ENCODE data around the gene CTSW. TPM values are rescaled to one million over a fixed set of nuclear protein-coding genes. Genes with fewer than 3 reads are reported as not detected.

Gene CTSW
- polyA plus RNA-seq, 1 donor (not counting 4 experiments of a cell fraction or from before 2014, with no cell fraction given): not detected

DNA sequence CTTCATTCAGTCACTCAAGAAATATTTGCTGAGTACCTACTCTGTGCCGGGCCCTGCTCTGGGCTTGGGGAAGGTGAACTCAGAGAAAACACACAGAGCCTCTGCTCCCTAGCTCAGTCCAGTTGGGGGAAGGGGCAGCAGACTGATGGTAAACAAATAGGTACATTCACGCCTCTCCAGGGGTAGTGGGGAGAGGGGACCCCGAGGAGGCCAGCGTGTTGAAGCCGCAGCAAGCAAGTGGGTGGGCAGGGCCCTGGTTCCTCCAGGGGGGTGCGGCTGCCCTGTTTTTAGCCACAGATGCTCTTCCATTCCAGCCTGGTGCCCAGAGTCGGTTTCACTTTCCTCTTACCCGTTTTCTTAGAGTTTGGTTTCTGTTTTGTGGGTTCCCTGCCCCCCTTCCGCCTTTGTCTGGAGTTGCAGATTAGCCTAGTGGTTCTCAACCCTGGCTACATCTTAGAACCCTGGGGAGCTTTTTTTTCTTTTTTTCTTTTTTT lies 48.3 kb downstream of the CTSW start:
- H3K4me3 ChIP-seq (ENCODE audit: control insufficient read depth in 2 of 3, extremely low read depth in 1 of 3, insufficient read depth in 2 of 3, low read depth in 1 of 3, low read length in 3 of 3): no peak overlapping the region
- no peak overlapping the region for H3K27ac ChIP-seq (ENCODE audit: control insufficient read depth, insufficient read depth, low read length)
- H2AFZ ChIP-seq (ENCODE audit: control insufficient read depth, low read length): no peak overlapping the region
- H3K4me2 ChIP-seq (ENCODE audit: control insufficient read depth, extremely low read depth, insufficient read depth, low read depth, low read length): no peak overlapping the region
- DNase-seq (ENCODE audit: low read depth, low spot score) (no peak), FAIRE-seq (no peak)
- H3K27me3 ChIP-seq (ENCODE audit: control insufficient read depth, extremely low read depth, insufficient read depth, low read length): no peaks in the 10 kb centered on the region
- no peak overlapping the region for H3K9ac ChIP-seq (ENCODE audit: control insufficient read depth, extremely low read depth, insufficient read depth, low read length)
- no peaks in the 10 kb centered on the region for H3K79me2 ChIP-seq (ENCODE audit: control insufficient read depth, insufficient read depth, low read length)
- H3K4me1 ChIP-seq (ENCODE audit: control insufficient read depth, extremely low read depth, insufficient read depth, low read length): peaks cover under 1% of the 10 kb centered on the region
- dilution Hi-C loops (cut with MboI; ENCODE audit: extremely low pct_ligation_motif_present, low sequenced_read_pairs): no loop called here
- no peak for TF ChIP-seq EZH2 (IDR thresholded peaks at IDR 0.05; ENCODE audit: low read length)
- TF ChIP-seq, protein P1, sequence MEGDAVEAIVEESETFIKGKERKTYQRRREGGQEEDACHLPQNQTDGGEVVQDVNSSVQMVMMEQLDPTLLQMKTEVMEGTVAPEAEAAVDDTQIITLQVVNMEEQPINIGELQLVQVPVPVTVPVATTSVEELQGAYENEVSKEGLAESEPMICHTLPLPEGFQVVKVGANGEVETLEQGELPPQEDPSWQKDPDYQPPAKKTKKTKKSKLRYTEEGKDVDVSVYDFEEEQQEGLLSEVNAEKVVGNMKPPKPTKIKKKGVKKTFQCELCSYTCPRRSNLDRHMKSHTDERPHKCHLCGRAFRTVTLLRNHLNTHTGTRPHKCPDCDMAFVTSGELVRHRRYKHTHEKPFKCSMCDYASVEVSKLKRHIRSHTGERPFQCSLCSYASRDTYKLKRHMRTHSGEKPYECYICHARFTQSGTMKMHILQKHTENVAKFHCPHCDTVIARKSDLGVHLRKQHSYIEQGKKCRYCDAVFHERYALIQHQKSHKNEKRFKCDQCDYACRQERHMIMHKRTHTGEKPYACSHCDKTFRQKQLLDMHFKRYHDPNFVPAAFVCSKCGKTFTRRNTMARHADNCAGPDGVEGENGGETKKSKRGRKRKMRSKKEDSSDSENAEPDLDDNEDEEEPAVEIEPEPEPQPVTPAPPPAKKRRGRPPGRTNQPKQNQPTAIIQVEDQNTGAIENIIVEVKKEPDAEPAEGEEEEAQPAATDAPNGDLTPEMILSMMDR (optimal IDR thresholded peaks at IDR 0.05 in 1 of 3, IDR thresholded peaks at IDR 0.05 in 1 of 3, conservative IDR thresholded peaks at IDR 0.05 in 1 of 3; ENCODE audit: extremely low read depth in 1 of 3, insufficient read depth in 2 of 3, low read length in 3 of 3): no peak
- no peaks in the 10 kb centered on the region for H4K20me1 ChIP-seq (ENCODE audit: control insufficient read depth, extremely low read depth, insufficient read depth, low read length)
- no peaks in the 10 kb centered on the region for H3K9me3 ChIP-seq (ENCODE audit: control insufficient read depth, low read depth, low read length)
- peaks cover 2 to 6% of the 10 kb centered on the region in 2 experiments for H3K36me3 ChIP-seq (ENCODE audit: control insufficient read depth in 2 of 2, extremely low read depth in 1 of 2, insufficient read depth in 2 of 2, low read length in 2 of 2)
- no peaks in the 10 kb centered on the region for H3K9me1 ChIP-seq (ENCODE audit: control insufficient read depth, extremely low read depth, insufficient read depth, low read length)

DNA sequence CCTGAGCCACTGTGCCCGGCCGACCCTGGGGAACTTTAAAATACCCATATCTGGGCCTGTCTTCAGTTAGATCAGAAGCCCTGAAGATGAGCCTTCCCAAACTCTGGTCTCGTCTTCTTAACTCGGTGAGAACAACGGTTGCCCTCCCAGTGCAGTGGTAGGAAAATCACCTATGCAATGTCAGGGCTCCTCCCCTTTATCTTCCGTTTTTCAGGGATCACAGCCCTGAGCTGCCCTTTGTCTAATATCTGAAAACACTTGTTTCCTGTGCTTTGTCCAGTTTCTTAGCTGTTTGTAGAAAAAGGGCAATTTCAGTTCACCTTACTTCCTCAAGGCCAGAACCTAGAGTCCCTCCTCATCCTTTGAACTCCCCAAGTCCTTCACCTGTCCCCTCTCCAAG lies 49.0 kb downstream of the CTSW start:
- no peak overlapping the region for H2AFZ ChIP-seq (ENCODE audit: control insufficient read depth, low read length)
- H3K36me3 ChIP-seq (ENCODE audit: control insufficient read depth in 2 of 2, extremely low read depth in 1 of 2, insufficient read depth in 2 of 2, low read length in 2 of 2): peaks cover 2 to 6% of the 10 kb centered on the region in 2 experiments
- no peak overlapping the region for H3K4me3 ChIP-seq (ENCODE audit: control insufficient read depth in 2 of 3, extremely low read depth in 1 of 3, insufficient read depth in 2 of 3, low read depth in 1 of 3, low read length in 3 of 3)
- DNase-seq (ENCODE audit: low read depth, low spot score): no peak
- no peaks in the 10 kb centered on the region for H3K4me1 ChIP-seq (ENCODE audit: control insufficient read depth, extremely low read depth, insufficient read depth, low read length)
- H3K9ac ChIP-seq (ENCODE audit: control insufficient read depth, extremely low read depth, insufficient read depth, low read length): no peak overlapping the region
- no peaks in the 10 kb centered on the region for H3K9me1 ChIP-seq (ENCODE audit: control insufficient read depth, extremely low read depth, insufficient read depth, low read length)
- TF ChIP-seq EZH2 (IDR thresholded peaks at IDR 0.05; ENCODE audit: low read length): no peak
- TF ChIP-seq, protein P1 (optimal IDR thresholded peaks at IDR 0.05 in 1 of 3, IDR thresholded peaks at IDR 0.05 in 1 of 3, conservative IDR thresholded peaks at IDR 0.05 in 1 of 3; ENCODE audit: extremely low read depth in 1 of 3, insufficient read depth in 2 of 3, low read length in 3 of 3): no peak
- no peaks in the 10 kb centered on the region for H3K79me2 ChIP-seq (ENCODE audit: control insufficient read depth, insufficient read depth, low read length)
- no peak for FAIRE-seq
- no peaks in the 10 kb centered on the region for H4K20me1 ChIP-seq (ENCODE audit: control insufficient read depth, extremely low read depth, insufficient read depth, low read length)
- no peaks in the 10 kb centered on the region for H3K9me3 ChIP-seq (ENCODE audit: control insufficient read depth, low read depth, low read length)
- dilution Hi-C loops (cut with MboI; ENCODE audit: extremely low pct_ligation_motif_present, low sequenced_read_pairs): no loop called here
- no peak overlapping the region for H3K4me2 ChIP-seq (ENCODE audit: control insufficient read depth, extremely low read depth, insufficient read depth, low read depth, low read length)
- no peak overlapping the region for H3K27ac ChIP-seq (ENCODE audit: control insufficient read depth, insufficient read depth, low read length)
- H3K27me3 ChIP-seq (ENCODE audit: control insufficient read depth, extremely low read depth, insufficient read depth, low read length): no peaks in the 10 kb centered on the region
